COR-L47 (cell line): ENCODE data around the gene ENO3.

ENCODE experiments used
- DNase-seq: peaks from one replicate; lab custom pipeline; 2025; lab: John Stamatoyannopoulos, UW

Gene ENO3

GRCh38 chr17:4950075-4950745, 709 bp upstream of the ENO3 start:
- DNase-seq = no peak

GRCh38 chr17:4951486-4951885, 567 bp downstream of the ENO3 start:
- DNase-seq = no peak

GRCh38 chr17:4953451-4953961, 2.6 kb downstream of the ENO3 start:
- DNase-seq = no peak

DNA sequence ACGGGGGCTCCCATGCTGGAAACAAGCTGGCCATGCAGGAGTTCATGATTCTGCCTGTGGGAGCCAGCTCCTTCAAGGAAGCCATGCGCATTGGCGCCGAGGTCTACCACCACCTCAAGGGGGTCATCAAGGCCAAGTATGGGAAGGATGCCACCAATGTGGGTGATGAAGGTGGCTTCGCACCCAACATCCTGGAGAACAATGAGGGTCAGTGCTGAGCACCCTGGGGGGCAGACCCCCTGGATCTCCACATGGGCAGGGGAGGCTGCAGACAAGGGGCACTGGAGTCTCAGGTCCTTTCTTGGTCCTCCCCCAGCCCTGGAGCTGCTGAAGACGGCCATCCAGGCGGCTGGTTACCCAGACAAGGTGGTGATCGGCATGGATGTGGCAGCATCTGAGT, 4.2 kb downstream of the ENO3 start:
- DNase-seq = no peak

- DNase-seq = no peak
Observed at GRCh38 chr17:4956493-4957061, 5.7 kb downstream of the ENO3 start.

DNA sequence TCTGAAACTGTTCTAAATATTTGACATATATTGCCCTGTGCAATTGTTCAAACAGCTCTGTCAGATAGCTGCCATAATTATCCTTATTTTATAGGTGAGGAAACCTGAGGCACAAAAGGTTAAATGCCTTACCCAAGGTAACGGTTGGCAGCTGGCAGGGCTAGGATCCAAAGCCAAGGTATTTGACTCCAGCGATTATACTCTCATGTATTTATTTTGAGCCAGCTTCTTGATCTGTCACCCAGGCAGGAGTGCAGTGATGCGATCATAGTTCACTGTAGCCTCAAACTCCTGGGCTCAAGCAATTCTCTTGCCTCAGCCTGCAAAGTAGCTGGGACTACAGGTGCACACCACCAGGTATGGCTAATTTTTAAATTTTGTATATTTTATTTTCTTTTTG, 7.2 kb downstream of the ENO3 start:
- no peak for DNase-seq

- DNase-seq = no peak
Observed at GRCh38 chr17:4959261-4959965, 8.5 kb downstream of the ENO3 start.

DNA sequence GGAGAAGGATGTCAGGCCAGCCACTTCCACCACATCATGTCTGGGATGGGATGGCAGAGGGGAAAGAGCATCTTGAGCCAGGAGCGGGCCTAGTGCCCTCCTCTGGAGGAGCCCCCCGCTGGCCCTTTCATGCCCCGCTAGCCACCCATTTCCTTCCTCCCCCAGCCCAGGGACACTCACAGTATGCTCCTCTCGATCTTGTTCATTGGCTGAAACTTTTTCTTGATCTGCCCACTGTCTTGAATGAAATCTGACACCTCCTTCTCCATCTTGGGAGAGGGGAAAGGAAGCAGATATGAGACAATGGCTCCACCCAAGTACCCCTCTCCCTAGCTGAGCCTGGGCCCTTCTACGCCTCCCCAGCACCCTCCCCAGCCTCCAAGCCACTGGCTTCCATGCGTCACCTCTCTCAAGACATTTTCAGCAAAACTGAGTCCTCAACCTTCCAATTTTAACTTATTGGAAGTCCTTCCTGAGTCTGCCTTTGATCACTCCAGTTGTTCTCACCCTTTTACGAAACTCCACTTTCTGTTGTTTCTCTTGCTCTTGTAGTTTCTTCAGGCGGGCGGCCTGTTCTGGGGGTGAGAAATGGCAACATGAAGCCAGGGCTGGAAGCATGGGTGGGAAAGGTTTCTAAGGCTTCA, 9.5 kb downstream of the ENO3 start:
- DNase-seq = no peak

- DNase-seq = no peak
Observed at GRCh38 chr17:4965311-4965986, 14.5 kb downstream of the ENO3 start.

- peak; percentile 91 for DNase-seq
Observed at GRCh38 chr17:4966844-4967538, 16.1 kb downstream of the ENO3 start.

GRCh38 chr17:4967539-4968485, 16.9 kb downstream of the ENO3 start, which contains the start of gene SPAG7:
Gene SPAG7 (minus strand): TSS chr17:4967817. CDS start chr17:4967804, 13 bp downstream.
- peak; percentile 80 for DNase-seq

- DNase-seq = no peak
Observed at GRCh38 chr17:4968486-4969046, 17.6 kb downstream of the ENO3 start.

- no peak for DNase-seq
Observed at GRCh38 chr17:4969047-4969550, 18.2 kb downstream of the ENO3 start.

DNA sequence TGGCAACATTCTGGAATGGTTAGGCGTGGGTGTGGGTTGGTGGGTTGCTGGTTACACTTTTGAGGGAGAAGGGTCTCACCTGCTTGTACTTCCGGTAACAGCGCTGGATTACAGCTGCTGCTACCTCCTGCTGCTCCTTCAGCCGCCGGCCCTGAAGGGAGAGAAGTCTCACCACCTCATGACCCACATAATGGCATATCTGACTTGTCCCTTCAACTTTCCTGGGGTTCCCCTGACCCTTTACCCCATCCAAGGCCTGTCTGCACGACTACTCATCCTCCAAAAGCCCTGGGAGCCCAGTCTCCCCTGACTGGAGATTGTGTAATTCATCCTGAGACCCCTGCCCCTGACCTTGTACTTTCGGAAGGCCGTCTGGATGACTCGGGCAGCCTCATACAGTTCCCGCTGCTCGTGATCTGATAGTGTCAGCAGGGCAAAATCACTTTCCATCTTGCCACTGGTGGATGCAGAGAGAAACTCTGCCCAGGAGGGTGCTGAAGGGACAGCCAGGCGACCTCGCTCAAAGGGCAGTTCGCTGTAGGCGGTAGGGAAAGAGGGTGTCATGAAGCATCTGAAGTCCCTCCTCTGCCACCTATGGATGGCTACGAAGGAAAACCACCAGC, 18.7 kb downstream of the ENO3 start:
- DNase-seq = no peak

GRCh38 chr17:4970273-4970672, 19.4 kb downstream of the ENO3 start:
- no peak for DNase-seq

GRCh38 chr17:4971826-4972225, 20.9 kb downstream of the ENO3 start:
- no peak for DNase-seq

DNA sequence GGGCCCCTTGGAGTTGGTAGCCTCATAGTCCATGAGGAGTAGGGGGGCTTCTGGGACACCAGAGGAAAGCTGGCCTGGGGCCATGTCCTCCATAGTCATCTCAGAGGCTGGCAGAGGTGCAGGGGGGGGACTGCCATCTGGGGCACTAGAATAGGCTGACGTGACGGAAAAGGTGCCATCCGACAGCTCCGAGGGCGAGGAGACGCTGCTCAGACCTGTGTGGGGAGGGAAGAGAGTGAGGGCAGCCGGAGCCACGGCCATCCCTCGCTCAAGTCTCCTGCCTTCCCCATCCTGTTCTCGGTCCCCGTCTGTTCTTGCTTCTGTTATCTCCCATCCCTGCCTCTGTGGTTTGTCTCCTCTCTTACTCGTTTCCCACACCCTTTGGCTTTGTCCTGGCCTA, 21.4 kb downstream of the ENO3 start:
- DNase-seq = no peak

- DNase-seq = no peak
Observed at GRCh38 chr17:4972752-4973151, 21.8 kb downstream of the ENO3 start.
